ENCODE results near the gene ZEB2. TPM values are rescaled to one million over a fixed set of nuclear protein-coding genes. Genes with fewer than 3 reads are reported as not detected.

The ZEB2 gene
- total RNA-seq, 1 experiment from 2014 or later: 29.4 TPM

- Histone ChIP-seq H3K9me3 (ENCODE audit: low read length) (no peaks in the 10 kb centered on the region), H3K36me3 (ENCODE audit: insufficient read depth, low read length) (no peaks in the 10 kb centered on the region), H3K27ac (ENCODE audit: low read length) (no peak overlapping the region), H3K4me2 (ENCODE audit: low read depth, low read length, poor library complexity, severe bottlenecking) (no peak overlapping the region), H3K27me3 (ENCODE audit: low read length) (no peaks in the 10 kb centered on the region), H3K4me1 (ENCODE audit: low read length) (peaks cover 40% of the 10 kb centered on the region), H3K79me2 (ENCODE audit: low read length) (no peaks in the 10 kb centered on the region), H3K4me3 (ENCODE audit: low read length) (no peak overlapping the region), H3K9me2 (replicated peaks; ENCODE audit: insufficient read depth, low read length) (no peaks in the 10 kb centered on the region), H2AFZ (ENCODE audit: low read length) (no peak overlapping the region), H3K9ac (ENCODE audit: low read length) (no peak overlapping the region), H4K20me1 (ENCODE audit: insufficient read depth, low read depth, low read length) (no peaks in the 10 kb centered on the region)
- DNase-seq: no peak
These were observed 59.1 kb downstream of the ZEB2 start for GRCh38 chr2:144460727-144461307.

- H3K9me3 ChIP-seq (ENCODE audit: low read length): no peaks in the 10 kb centered on the region
- no peak overlapping the region for H3K9ac ChIP-seq (ENCODE audit: low read length)
- peaks cover 48% of the 10 kb centered on the region for H3K4me1 ChIP-seq (ENCODE audit: low read length)
- H4K20me1 ChIP-seq (ENCODE audit: insufficient read depth, low read depth, low read length): no peaks in the 10 kb centered on the region
- no peak overlapping the region for H3K4me2 ChIP-seq (ENCODE audit: low read depth, low read length, poor library complexity, severe bottlenecking)
- no peaks in the 10 kb centered on the region for H3K79me2 ChIP-seq (ENCODE audit: low read length)
- H3K27me3 ChIP-seq (ENCODE audit: low read length): no peaks in the 10 kb centered on the region
- H3K36me3 ChIP-seq (ENCODE audit: insufficient read depth, low read length): no peaks in the 10 kb centered on the region
- no peak overlapping the region for H3K4me3 ChIP-seq (ENCODE audit: low read length)
- no peaks in the 10 kb centered on the region for H3K9me2 ChIP-seq (replicated peaks; ENCODE audit: insufficient read depth, low read length)
- no peak overlapping the region for H3K27ac ChIP-seq (ENCODE audit: low read length)
- no peak overlapping the region for H2AFZ ChIP-seq (ENCODE audit: low read length)
- no peak for DNase-seq
These were observed 60.0 kb downstream of the ZEB2 start for GRCh38 chr2:144459937-144460336.

- Histone ChIP-seq H3K4me3 (ENCODE audit: low read length) (no peak overlapping the region), H4K20me1 (ENCODE audit: insufficient read depth, low read depth, low read length) (no peaks in the 10 kb centered on the region), H3K9me2 (replicated peaks; ENCODE audit: insufficient read depth, low read length) (no peaks in the 10 kb centered on the region), H3K4me1 (ENCODE audit: low read length) (peaks cover 55% of the 10 kb centered on the region), H3K27me3 (ENCODE audit: low read length) (no peaks in the 10 kb centered on the region), H2AFZ (ENCODE audit: low read length) (no peak overlapping the region), H3K9me3 (ENCODE audit: low read length) (no peaks in the 10 kb centered on the region), H3K4me2 (ENCODE audit: low read depth, low read length, poor library complexity, severe bottlenecking) (no peak overlapping the region), H3K36me3 (ENCODE audit: insufficient read depth, low read length) (no peaks in the 10 kb centered on the region), H3K9ac (ENCODE audit: low read length) (no peak overlapping the region), H3K27ac (ENCODE audit: low read length) (no peak overlapping the region), H3K79me2 (ENCODE audit: low read length) (no peaks in the 10 kb centered on the region)
- no peak for DNase-seq
These were observed 60.6 kb downstream of the ZEB2 start for GRCh38 chr2:144459286-144459685.

- no peak overlapping the region for H3K9ac ChIP-seq (ENCODE audit: low read length)
- no peak for DNase-seq
- H3K4me3 ChIP-seq (ENCODE audit: low read length): no peak overlapping the region
- H3K9me3 ChIP-seq (ENCODE audit: low read length): no peaks in the 10 kb centered on the region
- H2AFZ ChIP-seq (ENCODE audit: low read length): no peak overlapping the region
- H3K4me2 ChIP-seq (ENCODE audit: low read depth, low read length, poor library complexity, severe bottlenecking): no peak overlapping the region
- H3K27ac ChIP-seq (ENCODE audit: low read length): no peak overlapping the region
- no peaks in the 10 kb centered on the region for H3K79me2 ChIP-seq (ENCODE audit: low read length)
- no peaks in the 10 kb centered on the region for H3K36me3 ChIP-seq (ENCODE audit: insufficient read depth, low read length)
- H3K9me2 ChIP-seq (replicated peaks; ENCODE audit: insufficient read depth, low read length): no peaks in the 10 kb centered on the region
- H3K27me3 ChIP-seq (ENCODE audit: low read length): no peaks in the 10 kb centered on the region
- peaks cover 58% of the 10 kb centered on the region for H3K4me1 ChIP-seq (ENCODE audit: low read length)
- H4K20me1 ChIP-seq (ENCODE audit: insufficient read depth, low read depth, low read length): no peaks in the 10 kb centered on the region
These were observed 61.4 kb downstream of the ZEB2 start for GRCh38 chr2:144458541-144458940.

- Histone ChIP-seq H3K27ac (ENCODE audit: low read length) (peak overlapping the region; percentile 12), H3K27me3 (ENCODE audit: low read length) (no peaks in the 10 kb centered on the region)
These were observed 63.2 kb downstream of the ZEB2 start for GRCh38 chr2:144456680-144457079.

GRCh38 chr2:144455987-144456386 is 63.9 kb downstream of the ZEB2 start:
- H3K27ac ChIP-seq (ENCODE audit: low read length): peak overlapping the region; percentile 12
- H3K9me3 ChIP-seq (ENCODE audit: low read length): no peaks in the 10 kb centered on the region
- no peak overlapping the region for H2AFZ ChIP-seq (ENCODE audit: low read length)
- no peaks in the 10 kb centered on the region for H3K36me3 ChIP-seq (ENCODE audit: insufficient read depth, low read length)
- no peak overlapping the region for H3K9ac ChIP-seq (ENCODE audit: low read length)
- H3K79me2 ChIP-seq (ENCODE audit: low read length): no peaks in the 10 kb centered on the region
- peak overlapping the region; percentile 49 for H3K4me2 ChIP-seq (ENCODE audit: low read depth, low read length, poor library complexity, severe bottlenecking)
- H3K4me1 ChIP-seq (ENCODE audit: low read length): peaks cover 64% of the 10 kb centered on the region
- no peak for DNase-seq
- H4K20me1 ChIP-seq (ENCODE audit: insufficient read depth, low read depth, low read length): no peaks in the 10 kb centered on the region
- no peaks in the 10 kb centered on the region for H3K27me3 ChIP-seq (ENCODE audit: low read length)
- H3K9me2 ChIP-seq (replicated peaks; ENCODE audit: insufficient read depth, low read length): no peaks in the 10 kb centered on the region
- H3K4me3 ChIP-seq (ENCODE audit: low read length): 0 out of 2 replicates have a peak overlapping the region, but pooled peaks have one; percentile 9

More at GRCh38 chr2:144456680-144457079, 63.2 kb downstream of the ZEB2 start:
- DNase-seq: peak; percentile 78
- Histone ChIP-seq H2AFZ (ENCODE audit: low read length) (no peak overlapping the region), H3K9ac (ENCODE audit: low read length) (peak overlapping the region; percentile 30; the same call in 1 of the 2 replicates), H3K4me3 (ENCODE audit: low read length) (no peak overlapping the region), H4K20me1 (ENCODE audit: insufficient read depth, low read depth, low read length) (no peaks in the 10 kb centered on the region), H3K4me2 (ENCODE audit: low read depth, low read length, poor library complexity, severe bottlenecking) (peak overlapping the region; percentile 49), H3K79me2 (ENCODE audit: low read length) (no peaks in the 10 kb centered on the region), H3K9me2 (replicated peaks; ENCODE audit: insufficient read depth, low read length) (no peaks in the 10 kb centered on the region), H3K36me3 (ENCODE audit: insufficient read depth, low read length) (no peaks in the 10 kb centered on the region), H3K4me1 (ENCODE audit: low read length) (peaks cover 64% of the 10 kb centered on the region), H3K9me3 (ENCODE audit: low read length) (no peaks in the 10 kb centered on the region)

GRCh38 chr2:144454466-144455287 is 65.2 kb downstream of the ZEB2 start:
- Histone ChIP-seq H3K9me2 (replicated peaks; ENCODE audit: insufficient read depth, low read length) (no peaks in the 10 kb centered on the region), H3K4me2 (ENCODE audit: low read depth, low read length, poor library complexity, severe bottlenecking) (peak overlapping the region; percentile 49), H3K27ac (ENCODE audit: low read length) (no peak overlapping the region), H3K4me1 (ENCODE audit: low read length) (peaks cover 66% of the 10 kb centered on the region), H3K9me3 (ENCODE audit: low read length) (no peaks in the 10 kb centered on the region), H4K20me1 (ENCODE audit: insufficient read depth, low read depth, low read length) (no peaks in the 10 kb centered on the region), H3K79me2 (ENCODE audit: low read length) (no peaks in the 10 kb centered on the region), H3K9ac (ENCODE audit: low read length) (peak overlapping the region; percentile 4; the same call in 1 of the 2 replicates), H3K36me3 (ENCODE audit: insufficient read depth, low read length) (no peaks in the 10 kb centered on the region), H3K4me3 (ENCODE audit: low read length) (peak overlapping the region; percentile 9; the same call in 1 of the 2 replicates), H2AFZ (ENCODE audit: low read length) (no peak overlapping the region), H3K27me3 (ENCODE audit: low read length) (no peaks in the 10 kb centered on the region)
- DNase-seq: no peak

- Histone ChIP-seq H3K4me2 (ENCODE audit: low read depth, low read length, poor library complexity, severe bottlenecking) (no peak overlapping the region), H3K27ac (ENCODE audit: low read length) (no peak overlapping the region), H3K4me3 (ENCODE audit: low read length) (no peak overlapping the region), H3K9me2 (replicated peaks; ENCODE audit: insufficient read depth, low read length) (no peaks in the 10 kb centered on the region), H3K4me1 (ENCODE audit: low read length) (peaks cover 66% of the 10 kb centered on the region), H3K79me2 (ENCODE audit: low read length) (no peaks in the 10 kb centered on the region), H4K20me1 (ENCODE audit: insufficient read depth, low read depth, low read length) (no peaks in the 10 kb centered on the region), H3K9me3 (ENCODE audit: low read length) (no peaks in the 10 kb centered on the region), H2AFZ (ENCODE audit: low read length) (no peak overlapping the region), H3K36me3 (ENCODE audit: insufficient read depth, low read length) (no peaks in the 10 kb centered on the region), H3K9ac (ENCODE audit: low read length) (no peak overlapping the region), H3K27me3 (ENCODE audit: low read length) (no peaks in the 10 kb centered on the region)
- no peak for DNase-seq
These were observed 66.3 kb downstream of the ZEB2 start for GRCh38 chr2:144453486-144454158.

Measured in Karpas-422 (cell line).